NCI-H2196 treated with DMSO at 0.1 percent for 48 hours (cell line): ENCODE results near the gene PNRC1.
"Not testable (repeated sequence)": the region's sequence is repeated elsewhere in the genome, so short reads cannot be mapped to it uniquely, and the experiment has no call there.

Experiments
- DNase-seq: peaks from one replicate; lab custom pipeline; 2025; ENCODE audit not compliant: unreplicated experiment; lab: John Stamatoyannopoulos, UW

PNRC1 gene

DNA sequence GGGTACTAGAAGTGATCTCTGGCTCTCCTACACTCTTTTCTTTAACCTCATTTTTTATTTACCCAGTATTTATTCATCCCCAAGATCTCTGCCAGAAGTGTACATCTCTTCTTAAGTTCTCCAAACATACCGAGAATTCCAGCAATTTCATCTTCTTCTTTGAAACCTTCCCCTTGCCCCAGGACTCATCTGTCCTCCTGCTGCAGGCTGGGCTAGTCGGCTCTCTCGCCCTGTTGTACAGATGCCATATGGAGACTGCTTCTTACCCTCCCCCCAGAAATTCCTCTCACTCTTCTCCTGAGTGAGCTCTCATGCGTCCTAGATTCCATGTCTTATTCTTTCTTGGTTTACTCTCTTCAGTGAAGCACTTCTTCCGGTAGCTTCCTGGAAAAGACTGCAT, 21.9 kb upstream of the PNRC1 start:
- DNase-seq = no peak

DNA sequence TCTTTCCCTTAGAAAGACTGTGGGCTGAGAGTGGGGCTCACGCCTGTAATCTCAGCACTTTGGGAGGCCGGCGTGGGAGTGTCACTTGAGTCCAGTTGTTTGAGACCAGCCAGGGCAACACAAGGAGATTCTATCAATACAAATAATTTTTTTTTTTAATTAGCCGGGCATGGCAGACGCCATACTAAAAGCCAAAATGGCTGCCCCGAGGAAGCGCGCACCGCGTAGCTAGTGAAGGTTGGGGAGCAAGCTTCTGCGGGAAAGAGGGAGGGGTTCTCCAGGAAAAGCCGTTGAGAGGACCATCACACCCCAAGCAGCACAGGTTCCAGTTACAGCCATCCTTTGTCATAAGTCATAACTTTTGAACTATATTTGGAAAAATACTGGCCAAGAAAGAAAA, 21.3 kb upstream of the PNRC1 start:
- DNase-seq = no peak

- no peak for DNase-seq
Measured at GRCh38 chr6:89063881-89064280, 16.7 kb upstream of the PNRC1 start.

DNA sequence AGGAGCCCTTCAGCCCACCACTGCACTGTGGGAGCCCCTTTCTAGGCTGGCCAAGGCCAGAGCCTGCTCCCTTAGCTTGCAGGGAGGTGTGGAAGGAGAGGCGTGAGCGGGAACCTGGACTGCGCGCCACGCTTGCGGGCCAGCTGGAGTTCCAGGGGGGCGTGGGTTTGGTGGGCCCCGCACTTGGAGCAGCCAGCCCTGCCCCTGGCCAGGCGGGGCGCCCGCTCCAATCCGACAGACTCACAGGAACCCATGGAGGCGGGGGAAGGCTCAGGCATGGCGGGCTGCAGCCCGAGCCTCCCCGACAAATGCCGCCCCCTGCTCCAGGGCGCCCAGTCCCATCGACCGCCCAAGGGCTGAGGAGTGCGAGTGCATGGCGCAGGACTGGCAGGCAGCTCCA, 15.6 kb upstream of the PNRC1 start:
- not testable (repeated sequence) for DNase-seq

DNA sequence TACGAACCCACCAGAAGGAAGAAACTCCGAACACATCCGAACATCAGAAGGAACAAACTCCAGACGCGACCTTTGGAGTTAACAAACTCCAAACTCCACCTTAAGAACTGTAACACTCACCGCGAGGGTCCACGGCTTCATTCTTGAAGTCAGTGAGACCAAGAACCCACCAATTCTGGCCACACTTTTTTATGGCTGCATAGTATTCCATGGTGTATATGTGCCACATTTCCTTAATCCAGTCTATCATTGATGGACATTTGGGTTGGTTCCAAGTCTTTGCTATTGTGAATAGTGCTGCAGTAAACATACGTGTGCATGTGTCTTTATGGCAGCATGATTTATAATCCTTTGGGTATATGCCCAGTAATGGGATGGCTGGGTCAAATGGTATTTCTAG, 14.4 kb upstream of the PNRC1 start:
- DNase-seq = not testable (repeated sequence)

- no peak for DNase-seq
Measured at GRCh38 chr6:89066940-89067646, 13.5 kb upstream of the PNRC1 start.

- DNase-seq = no peak
Measured at GRCh38 chr6:89067796-89068195, 12.8 kb upstream of the PNRC1 start.

DNA sequence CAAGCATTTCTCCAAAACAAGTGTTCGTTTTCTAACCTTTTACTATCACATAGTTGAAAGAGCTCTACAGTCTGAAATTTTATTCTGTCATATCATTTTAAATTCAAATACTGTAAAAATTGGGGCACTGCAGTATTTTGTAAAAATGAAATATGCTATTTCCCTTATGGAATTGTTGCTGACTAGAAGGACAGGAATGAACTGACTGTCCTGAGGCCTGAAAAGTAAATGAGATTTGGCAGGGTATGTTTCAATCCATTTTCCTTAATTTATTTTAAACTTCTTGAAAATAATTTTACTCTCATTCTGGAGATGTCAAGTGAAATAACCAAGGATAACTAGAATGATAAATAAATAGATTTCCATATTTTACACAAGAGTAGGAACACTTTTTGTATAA, 11.9 kb upstream of the PNRC1 start:
- DNase-seq = no peak

DNA sequence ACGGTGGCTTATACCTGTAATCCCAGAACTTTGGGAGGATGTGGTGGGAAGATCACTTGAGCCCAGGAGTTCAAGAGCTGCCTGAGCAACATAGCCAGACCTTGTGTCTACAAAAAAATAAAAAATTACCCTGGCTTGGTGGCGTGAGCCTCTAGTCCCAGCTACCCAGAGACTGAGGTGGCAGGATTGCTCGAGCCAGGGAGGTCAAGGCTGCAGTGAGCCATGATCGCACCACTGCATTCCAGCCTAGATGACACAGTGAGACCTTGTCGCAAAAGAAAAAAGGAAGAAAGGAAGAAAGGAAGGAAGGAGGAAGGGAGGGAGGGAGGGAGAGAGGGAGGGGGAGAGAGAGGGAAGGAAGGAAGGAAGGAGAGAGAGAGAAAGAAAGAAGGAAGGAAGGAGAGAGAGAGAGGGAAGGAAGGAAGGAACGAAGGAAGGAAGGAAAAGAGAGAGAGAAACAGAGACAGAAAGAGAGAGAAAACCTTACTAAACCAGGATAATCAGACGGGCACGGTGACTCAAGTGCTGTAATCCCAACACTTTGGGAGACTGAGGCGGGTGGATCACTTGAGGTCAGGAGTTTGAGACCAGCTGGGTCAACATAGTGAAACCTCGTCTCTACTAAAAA, 10.9 kb upstream of the PNRC1 start:
- no peak for DNase-seq

DNA sequence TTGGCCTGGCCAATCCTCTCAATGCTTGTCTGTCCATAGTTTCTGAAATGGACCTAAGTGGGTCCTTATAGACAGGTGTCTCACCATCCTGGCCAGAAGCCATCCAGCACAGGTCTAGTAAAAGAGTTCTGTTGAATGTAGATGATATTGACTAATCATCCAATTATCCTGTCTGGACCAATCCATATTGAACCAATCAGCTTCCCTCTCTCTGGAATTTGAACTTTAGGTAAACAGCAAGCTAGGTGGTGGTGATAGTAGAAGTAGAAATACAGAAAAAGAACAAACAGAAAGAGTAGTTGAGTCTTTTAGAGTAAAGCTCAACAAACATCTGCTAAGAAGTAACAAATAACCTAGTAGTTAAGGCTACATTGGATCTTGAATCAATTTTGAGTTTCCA, 9.5 kb upstream of the PNRC1 start:
- no peak for DNase-seq

DNA sequence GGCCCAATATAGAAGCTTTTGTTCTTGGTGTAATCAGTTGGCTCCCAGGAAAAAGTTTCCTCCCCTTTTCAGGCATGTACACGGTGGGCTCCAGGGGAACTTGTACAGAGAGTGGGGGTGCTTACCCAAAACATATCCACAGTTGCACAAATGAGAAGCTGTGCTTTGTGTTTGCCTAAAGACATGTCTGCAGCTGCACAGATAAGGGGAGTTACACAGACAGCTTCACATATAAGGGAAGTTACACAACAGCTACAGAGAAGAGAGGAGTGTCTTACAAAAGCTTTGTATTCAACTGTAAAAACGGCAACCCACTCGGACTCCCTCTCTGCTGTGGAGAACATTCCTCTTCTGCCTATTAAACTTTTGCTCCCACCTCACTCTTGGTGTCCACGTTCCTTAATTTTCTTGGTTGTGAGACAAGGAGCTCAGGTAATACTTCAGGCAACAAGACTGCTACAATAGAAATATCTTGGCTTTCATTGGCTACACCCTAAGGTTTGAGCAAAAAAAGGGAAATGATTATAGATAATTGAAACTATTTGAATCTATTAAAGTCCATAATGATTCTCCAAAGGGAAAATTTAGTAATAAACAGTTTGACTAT, 7.4 kb upstream of the PNRC1 start:
- DNase-seq = no peak

DNA sequence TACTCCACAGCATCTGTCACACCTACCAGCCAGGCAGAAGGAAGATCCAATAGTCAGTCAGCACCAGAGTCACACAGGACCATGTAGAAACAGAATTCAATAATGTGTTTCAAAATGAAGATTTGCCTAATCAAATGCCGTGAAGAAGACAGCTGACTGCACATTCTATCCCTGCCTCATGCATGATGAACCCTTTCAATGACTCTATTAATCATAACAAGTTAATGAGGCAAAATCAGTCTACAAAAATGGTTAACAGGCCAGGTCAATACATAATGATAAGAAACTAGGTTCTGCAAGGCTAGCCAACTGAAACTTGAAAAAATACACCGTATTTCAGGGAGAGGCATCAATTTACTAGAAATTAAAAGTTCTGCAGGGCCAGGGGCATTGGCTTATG, 6.7 kb upstream of the PNRC1 start:
- no peak for DNase-seq

- DNase-seq = peak; percentile 33
Measured at GRCh38 chr6:89079511-89080234, 878 bp upstream of the PNRC1 start.

DNA sequence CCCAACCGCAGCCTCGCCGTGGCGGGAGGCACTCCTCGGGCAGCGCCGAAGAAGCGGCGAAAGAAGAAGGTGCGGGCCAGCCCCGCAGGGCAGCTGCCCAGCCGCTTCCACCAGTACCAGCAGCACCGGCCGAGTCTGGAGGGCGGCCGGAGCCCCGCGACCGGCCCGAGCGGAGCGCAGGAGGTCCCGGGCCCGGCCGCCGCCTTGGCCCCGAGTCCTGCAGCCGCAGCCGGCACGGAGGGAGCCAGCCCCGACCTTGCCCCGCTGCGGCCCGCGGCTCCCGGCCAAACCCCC, 525 bp downstream of the PNRC1 start:
- DNase-seq = no peak

GRCh38 chr6:89081423-89082322, 1.1 kb downstream of the PNRC1 start:
- DNase-seq = peak; percentile 96

DNA sequence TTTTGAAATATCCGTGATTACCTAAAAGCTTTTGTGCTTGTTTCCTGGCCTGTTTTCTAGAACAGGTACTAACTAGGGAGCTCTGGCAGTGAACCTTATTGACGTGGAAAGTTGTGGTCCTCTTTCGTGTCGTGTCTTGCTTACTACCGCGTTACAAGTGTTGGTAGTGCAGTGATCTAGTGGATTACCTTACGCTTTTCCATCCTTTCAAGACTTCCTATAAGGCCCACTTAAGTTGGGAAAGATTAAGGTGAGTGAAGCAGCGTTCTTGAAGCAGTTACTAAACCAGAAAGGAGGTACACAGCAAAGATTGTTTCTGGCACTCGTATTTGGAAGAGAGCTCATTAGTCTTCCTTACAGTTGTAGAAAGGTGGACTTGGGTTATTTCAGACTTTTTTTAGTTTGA, 1.9 kb downstream of the PNRC1 start:
- DNase-seq = no peak

GRCh38 chr6:89084542-89084941, 4.0 kb downstream of the PNRC1 start:
- no peak for DNase-seq

DNA sequence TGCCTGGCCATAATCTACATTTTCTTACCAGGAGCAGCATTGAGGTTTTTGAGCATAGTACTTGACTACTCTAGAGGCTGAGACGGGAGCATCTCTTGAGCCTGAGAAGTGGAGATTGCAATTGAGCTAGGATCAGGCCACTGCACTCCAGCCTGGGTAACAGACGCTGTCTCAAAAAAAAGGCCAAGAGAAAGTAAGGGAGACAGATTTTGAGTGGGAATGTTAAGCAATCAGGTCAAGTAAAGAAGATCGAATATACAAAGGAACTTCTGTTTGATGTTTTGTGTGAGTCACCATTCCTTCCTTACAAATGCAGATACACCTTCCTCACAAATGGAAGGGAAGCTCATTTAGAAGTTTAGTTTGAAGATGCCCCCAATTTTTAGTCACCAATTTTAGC, 4.4 kb downstream of the PNRC1 start:
- DNase-seq = no peak

- no peak for DNase-seq
Measured at GRCh38 chr6:89085409-89086205, 5.1 kb downstream of the PNRC1 start.

- no peak for DNase-seq
Measured at GRCh38 chr6:89087881-89088280, 7.3 kb downstream of the PNRC1 start.
